HG03097 (cell line): Measurements from ENCODE around the gene MEF2A.
"Not testable (repeated sequence)": the region's sequence is repeated elsewhere in the genome, so short reads cannot be mapped to it uniquely, and the experiment has no call there.

ENCODE experiments used
- ATAC-seq: cut with Tn5 transposase; IDR thresholded peaks from one replicate; pipeline ENCODE4 v1.9.1; 2021; ENCODE audit not compliant: unreplicated experiment, low FRiP score

The MEF2A gene

GRCh38 chr15:99565299-99566156 is at the start of gene MEF2A:
MEF2A (plus strand) TSS chr15:99565984; CDS start chr15:99633120, 67,136 bp downstream.
- ATAC-seq = peak; percentile 47

GRCh38 chr15:99518191-99518590 is 47.6 kb upstream of the MEF2A start:
- ATAC-seq = no peak

GRCh38 chr15:99519366-99519765 is 46.4 kb upstream of the MEF2A start:
- not testable (repeated sequence) for ATAC-seq

GRCh38 chr15:99522288-99522687 is 43.5 kb upstream of the MEF2A start:
- ATAC-seq = no peak

GRCh38 chr15:99526176-99526575 is 39.6 kb upstream of the MEF2A start:
- no peak for ATAC-seq

- ATAC-seq = no peak
Observed at GRCh38 chr15:99526671-99527070, 39.1 kb upstream of the MEF2A start.

- no peak for ATAC-seq
Observed at GRCh38 chr15:99536422-99537040, 29.3 kb upstream of the MEF2A start.

- no peak for ATAC-seq
Observed at GRCh38 chr15:99537344-99537743, 28.4 kb upstream of the MEF2A start.

- ATAC-seq = no peak
Observed at GRCh38 chr15:99538261-99538660, 27.5 kb upstream of the MEF2A start.

GRCh38 chr15:99542828-99543227 is 23.0 kb upstream of the MEF2A start:
- no peak for ATAC-seq

GRCh38 chr15:99545605-99546004 is 20.2 kb upstream of the MEF2A start:
- no peak for ATAC-seq

- ATAC-seq = no peak
Observed at GRCh38 chr15:99546441-99547100, 19.2 kb upstream of the MEF2A start.

- ATAC-seq = no peak
Observed at GRCh38 chr15:99547517-99547916, 18.3 kb upstream of the MEF2A start.

GRCh38 chr15:99550077-99550476 is 15.7 kb upstream of the MEF2A start:
- ATAC-seq = no peak

GRCh38 chr15:99552111-99552510 is 13.7 kb upstream of the MEF2A start:
- no peak for ATAC-seq

- no peak for ATAC-seq
Observed at GRCh38 chr15:99554880-99555488, 10.8 kb upstream of the MEF2A start.

- no peak for ATAC-seq
Observed at GRCh38 chr15:99556011-99556410, 9.8 kb upstream of the MEF2A start.

- ATAC-seq = no peak
Observed at GRCh38 chr15:99556578-99556977, 9.2 kb upstream of the MEF2A start.

GRCh38 chr15:99558084-99558483 is 7.7 kb upstream of the MEF2A start:
- ATAC-seq = no peak

- ATAC-seq = no peak
Observed at GRCh38 chr15:99558571-99558970, 7.2 kb upstream of the MEF2A start.
